ENCODE data around the gene OR10Z1. TPM values are rescaled to one million over a fixed set of nuclear protein-coding genes. Genes with fewer than 3 reads are reported as not detected.

The OR10Z1 gene
- total and polyA plus RNA-seq, 4 donors: not detected

DNA sequence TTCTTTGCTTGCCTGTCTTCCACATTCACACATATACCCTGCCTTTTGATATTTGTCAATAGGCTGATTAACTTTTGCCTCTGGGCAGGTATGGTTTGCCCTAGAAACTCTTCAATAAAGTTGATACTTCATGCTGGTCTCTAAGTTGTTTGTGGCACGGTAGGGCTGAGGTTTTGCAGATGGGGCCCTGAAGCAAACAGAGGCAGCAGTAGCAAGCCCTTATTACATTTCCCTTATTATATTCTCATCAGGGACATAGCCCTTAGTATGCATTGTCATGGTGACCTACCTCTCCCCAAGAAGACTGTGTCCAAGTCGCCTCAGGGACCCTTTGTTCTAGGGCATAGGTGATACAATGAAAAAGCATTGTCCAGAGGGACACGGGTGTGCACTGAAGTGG, 34.6 kb upstream of the OR10Z1 start, which contains the start of gene OR6P1:
TSS of gene OR6P1 (minus strand) at position 101 of the 400 bp plus-strand sequence. CDS start 6,976 bp downstream, outside the sequence.
- TF ChIP-seq, protein P1, sequence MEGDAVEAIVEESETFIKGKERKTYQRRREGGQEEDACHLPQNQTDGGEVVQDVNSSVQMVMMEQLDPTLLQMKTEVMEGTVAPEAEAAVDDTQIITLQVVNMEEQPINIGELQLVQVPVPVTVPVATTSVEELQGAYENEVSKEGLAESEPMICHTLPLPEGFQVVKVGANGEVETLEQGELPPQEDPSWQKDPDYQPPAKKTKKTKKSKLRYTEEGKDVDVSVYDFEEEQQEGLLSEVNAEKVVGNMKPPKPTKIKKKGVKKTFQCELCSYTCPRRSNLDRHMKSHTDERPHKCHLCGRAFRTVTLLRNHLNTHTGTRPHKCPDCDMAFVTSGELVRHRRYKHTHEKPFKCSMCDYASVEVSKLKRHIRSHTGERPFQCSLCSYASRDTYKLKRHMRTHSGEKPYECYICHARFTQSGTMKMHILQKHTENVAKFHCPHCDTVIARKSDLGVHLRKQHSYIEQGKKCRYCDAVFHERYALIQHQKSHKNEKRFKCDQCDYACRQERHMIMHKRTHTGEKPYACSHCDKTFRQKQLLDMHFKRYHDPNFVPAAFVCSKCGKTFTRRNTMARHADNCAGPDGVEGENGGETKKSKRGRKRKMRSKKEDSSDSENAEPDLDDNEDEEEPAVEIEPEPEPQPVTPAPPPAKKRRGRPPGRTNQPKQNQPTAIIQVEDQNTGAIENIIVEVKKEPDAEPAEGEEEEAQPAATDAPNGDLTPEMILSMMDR (IDR thresholded peaks at IDR 0.05; ENCODE audit: control extremely low read depth, extremely low read depth): no peak
- no peaks in the 10 kb centered on the region for H3K4me1 ChIP-seq (ENCODE audit: control insufficient read depth in 5 of 5, insufficient read depth in 5 of 5, low read length in 5 of 5)
- DNase-seq (no peak), ATAC-seq (ENCODE audit: insufficient read depth, low FRiP score) (no peak)
- H3K4me3 ChIP-seq: no peak within 1 kb of the TSS
- H3K27me3 ChIP-seq (ENCODE audit: control insufficient read depth in 3 of 3, insufficient read depth in 3 of 3, low read length in 2 of 3): no peaks in the 10 kb centered on the region
- no peaks in the 10 kb centered on the region for H3K36me3 ChIP-seq (ENCODE audit: control insufficient read depth in 4 of 4, insufficient read depth in 4 of 4, low read length in 4 of 4)
- no peak within 1 kb of the TSS for H3K27ac ChIP-seq (ENCODE audit: low read depth in 1 of 2, low read length in 1 of 2)
- WGBS, 2 donors: 81 to 93% methylated on average over 3 of the region's 3 CpGs
- no peaks in the 10 kb centered on the region for H3K9me3 ChIP-seq (ENCODE audit: control insufficient read depth in 4 of 4, insufficient read depth in 3 of 4, low read length in 3 of 4)
- no peak within 1 kb of the TSS for H3K9ac ChIP-seq (ENCODE audit: insufficient read depth in 1 of 2, low read length in 2 of 2)

DNA sequence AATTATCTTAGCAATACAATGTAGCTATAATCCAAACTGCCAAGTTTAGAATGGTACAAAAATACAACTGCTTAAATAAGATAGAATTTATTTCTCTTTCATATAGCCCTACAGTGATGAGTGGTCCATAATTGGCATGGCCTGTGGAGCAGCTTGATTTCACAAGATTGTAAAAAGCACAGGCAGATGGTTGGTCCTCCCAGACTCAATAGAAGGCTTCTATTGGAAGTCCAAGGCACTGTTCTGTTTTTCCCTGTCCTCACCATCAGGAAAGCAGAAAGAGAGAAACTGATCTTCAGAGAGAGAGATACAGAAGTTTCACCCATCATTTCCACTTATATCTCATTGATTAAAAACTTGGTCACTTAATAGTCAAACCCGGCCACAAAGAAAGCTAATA, 32.8 kb upstream of the OR10Z1 start:
- H3K27me3 ChIP-seq (ENCODE audit: control insufficient read depth in 3 of 3, insufficient read depth in 3 of 3, low read length in 2 of 3): no peaks in the 10 kb centered on the region
- no peak overlapping the region for H3K9ac ChIP-seq (ENCODE audit: insufficient read depth in 1 of 2, low read length in 2 of 2)
- no peak overlapping the region for H3K27ac ChIP-seq (ENCODE audit: low read depth in 1 of 2, low read length in 1 of 2)
- WGBS, 2 donors: 88 to 93% methylated on average over 1 of the region's 1 CpG
- TF ChIP-seq, protein P1 (IDR thresholded peaks at IDR 0.05; ENCODE audit: control extremely low read depth, extremely low read depth): no peak
- no peak overlapping the region for H3K4me3 ChIP-seq
- no peaks in the 10 kb centered on the region for H3K4me1 ChIP-seq (ENCODE audit: control insufficient read depth in 5 of 5, insufficient read depth in 5 of 5, low read length in 5 of 5)
- H3K36me3 ChIP-seq (ENCODE audit: control insufficient read depth in 4 of 4, insufficient read depth in 4 of 4, low read length in 4 of 4): no peaks in the 10 kb centered on the region
- DNase-seq (no peak), ATAC-seq (ENCODE audit: insufficient read depth, low FRiP score) (no peak)
- H3K9me3 ChIP-seq (ENCODE audit: control insufficient read depth in 4 of 4, insufficient read depth in 3 of 4, low read length in 3 of 4): no peaks in the 10 kb centered on the region

DNA sequence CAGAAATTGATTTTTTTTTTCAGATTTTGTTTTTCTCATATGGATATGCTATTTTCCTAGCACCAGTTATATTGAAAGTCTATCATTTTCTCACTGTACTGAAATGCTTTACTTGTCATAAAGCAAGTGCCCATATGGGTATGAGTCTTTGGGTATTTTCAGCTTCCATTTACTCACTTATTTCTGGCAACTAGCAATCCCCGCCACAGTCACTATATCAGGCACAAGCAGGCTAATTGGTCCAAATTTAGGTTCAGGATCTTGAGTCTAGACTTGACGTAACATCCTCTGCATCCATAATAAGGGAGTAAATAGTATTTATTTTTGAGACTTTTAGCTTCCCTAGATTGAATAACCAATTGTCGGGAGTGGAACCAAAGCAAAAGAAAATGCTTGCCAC, 27.5 kb upstream of the OR10Z1 start:
- Histone ChIP-seq H3K36me3 (ENCODE audit: control insufficient read depth in 4 of 4, insufficient read depth in 4 of 4, low read length in 4 of 4) (no peaks in the 10 kb centered on the region), H3K27me3 (ENCODE audit: control insufficient read depth in 3 of 3, insufficient read depth in 3 of 3, low read length in 2 of 3) (no peaks in the 10 kb centered on the region), H3K9ac (ENCODE audit: insufficient read depth in 1 of 2, low read length in 2 of 2) (no peak overlapping the region), H3K4me1 (ENCODE audit: control insufficient read depth in 5 of 5, insufficient read depth in 5 of 5, low read length in 5 of 5) (no peaks in the 10 kb centered on the region), H3K4me3 (no peak overlapping the region), H3K27ac (ENCODE audit: low read depth in 1 of 2, low read length in 1 of 2) (no peak overlapping the region), H3K9me3 (ENCODE audit: control insufficient read depth in 4 of 4, insufficient read depth in 3 of 4, low read length in 3 of 4) (peaks cover 0 to 2% (median 0%) of the 10 kb centered on the region in 4 donors)
- ATAC-seq (ENCODE audit: insufficient read depth, low FRiP score) (no peak), DNase-seq (no peak)
- 90 to 96% methylated on average over 3 of the region's 3 CpGs for WGBS, 2 donors
- TF ChIP-seq, protein P1 (IDR thresholded peaks at IDR 0.05; ENCODE audit: control extremely low read depth, extremely low read depth): no peak

DNA sequence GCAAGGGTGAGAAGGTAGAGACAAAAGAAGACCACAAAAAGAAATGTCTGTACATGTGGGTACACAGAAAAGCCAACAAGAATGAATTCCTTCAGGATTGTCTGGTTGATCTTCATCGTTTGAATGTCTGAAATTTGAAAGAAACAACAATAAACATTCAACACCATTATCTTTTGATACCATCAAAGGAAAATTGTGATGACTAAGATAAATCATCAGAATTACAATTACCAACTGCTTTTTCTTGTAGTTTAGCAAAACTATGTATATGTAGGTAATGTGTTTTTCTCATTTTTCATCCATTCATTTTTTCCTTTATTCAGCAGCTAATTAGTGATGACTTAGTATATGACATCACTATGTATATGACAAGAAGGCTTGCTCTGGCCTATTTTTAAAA, 25.3 kb upstream of the OR10Z1 start, which contains the start of gene OR10X1:
TSS of gene OR10X1 (minus strand) at position 167 of the 400 bp plus-strand sequence. CDS start at position 167, 0 bp downstream.
- no peak for ATAC-seq (ENCODE audit: insufficient read depth, low FRiP score)
- no peaks in the 10 kb centered on the region for H3K27me3 ChIP-seq (ENCODE audit: control insufficient read depth in 3 of 3, insufficient read depth in 3 of 3, low read length in 2 of 3)
- H3K4me1 ChIP-seq (ENCODE audit: control insufficient read depth in 5 of 5, insufficient read depth in 5 of 5, low read length in 5 of 5): no peaks in the 10 kb centered on the region
- no peak within 1 kb of the TSS for H3K9ac ChIP-seq (ENCODE audit: insufficient read depth in 1 of 2, low read length in 2 of 2)
- TF ChIP-seq, protein P1 (IDR thresholded peaks at IDR 0.05; ENCODE audit: control extremely low read depth, extremely low read depth): no peak
- H3K9me3 ChIP-seq (ENCODE audit: control insufficient read depth in 4 of 4, insufficient read depth in 3 of 4, low read length in 3 of 4): peaks cover 0 to 2% (median 0%) of the 10 kb centered on the region in 4 donors
- 73 to 79% methylated on average over 1 of the region's 1 CpG for WGBS, 2 donors
- no peak within 1 kb of the TSS for H3K4me3 ChIP-seq
- no peak within 1 kb of the TSS for H3K27ac ChIP-seq (ENCODE audit: low read depth in 1 of 2, low read length in 1 of 2)
- H3K36me3 ChIP-seq (ENCODE audit: control insufficient read depth in 4 of 4, insufficient read depth in 4 of 4, low read length in 4 of 4): no peaks in the 10 kb centered on the region
- no peak for DNase-seq
